HEK293 (cell line): Measurements from ENCODE around the gene CDH7.

Source experiments
- MEIS1 ChIP-seq: sonication (generic); formaldehyde crosslinking; IDR thresholded peaks from 2 replicates; pipeline ENCODE4 v1.8.1; 2022; ENCODE audit warnings: missing genetic modification reagents, mild to moderate bottlenecking, borderline replicate concordance
- REST ChIP-seq: fragments of 450-650 bp; formaldehyde crosslinking; IDR thresholded peaks from 2 replicates; pipeline ENCODE4 v1.5.1; 2016; ENCODE audit warnings: missing biosample characterization, missing genetic modification characterization
- SCRT1 ChIP-seq: fragments of 450-650 bp; formaldehyde crosslinking; IDR thresholded peaks from 2 replicates; pipeline ENCODE4 v1.5.1; 2016; ENCODE audit warnings: missing biosample characterization, missing genetic modification characterization, borderline replicate concordance
- ZBTB11 ChIP-seq: fragments of 450-650 bp; formaldehyde crosslinking; conservative IDR thresholded peaks from 2 replicates; pipeline ENCODE4 v1.5.1; 2016; ENCODE audit warnings: low read depth, missing biosample characterization, missing genetic modification characterization
- ZNF121 ChIP-seq: fragments of 450-650 bp; formaldehyde crosslinking; IDR thresholded peaks from 2 replicates; pipeline ENCODE4 v1.5.1; 2016; ENCODE audit warnings: missing biosample characterization, missing genetic modification characterization
- ZNF169 ChIP-seq: fragments of 450-650 bp; formaldehyde crosslinking; IDR thresholded peaks from 2 replicates; pipeline ENCODE4 v1.5.1; 2016; ENCODE audit warnings: missing biosample characterization, missing genetic modification characterization
- ZNF221 ChIP-seq: fragments of 450-650 bp; formaldehyde crosslinking; IDR thresholded peaks from 2 replicates; pipeline ENCODE4 v1.5.1; 2017; ENCODE audit warnings: missing biosample characterization, missing genetic modification characterization, borderline replicate concordance
- ZNF24 ChIP-seq: fragments of 450-650 bp; formaldehyde crosslinking; IDR thresholded peaks from 2 replicates; pipeline ENCODE4 v1.5.1; 2016; ENCODE audit warnings: missing biosample characterization, missing genetic modification characterization
- ZNF311 ChIP-seq: fragments of 450-650 bp; formaldehyde crosslinking; IDR thresholded peaks from 2 replicates; pipeline ENCODE4 v1.5.1; 2017; ENCODE audit warnings: missing biosample characterization, missing genetic modification characterization, borderline replicate concordance
- ZNF324 ChIP-seq: fragments of 450-650 bp; formaldehyde crosslinking; IDR thresholded peaks from 2 replicates; pipeline ENCODE4 v1.5.1; 2016; ENCODE audit warnings: missing biosample characterization, missing genetic modification characterization
- ZNF394 ChIP-seq: fragments of 450-650 bp; formaldehyde crosslinking; IDR thresholded peaks from 2 replicates; pipeline ENCODE4 v1.5.1; 2016; ENCODE audit warnings: missing biosample characterization, missing genetic modification characterization, mild to moderate bottlenecking, moderate library complexity, borderline replicate concordance
- ZNF510 ChIP-seq: fragments of 450-650 bp; formaldehyde crosslinking; IDR thresholded peaks from 2 replicates; pipeline ENCODE4 v1.5.1; 2018; ENCODE audit warnings: mild to moderate bottlenecking, missing genetic modification characterization, missing biosample characterization; ENCODE audit not compliant: insufficient replicate concordance
- ZNF571 ChIP-seq: fragments of 450-650 bp; formaldehyde crosslinking; IDR thresholded peaks from 2 replicates; pipeline ENCODE4 v1.5.0; 2017; ENCODE audit warnings: missing biosample characterization, missing genetic modification characterization
- ZNF660 ChIP-seq: fragments of 450-650 bp; IDR thresholded peaks from 2 replicates; pipeline ENCODE4 v1.5.1; 2018; ENCODE audit warnings: missing biosample characterization, mild to moderate bottlenecking, missing genetic modification characterization
- ZNF707 ChIP-seq: fragments of 450-650 bp; formaldehyde crosslinking; IDR thresholded peaks from 2 replicates; pipeline ENCODE4 v1.5.1; 2016; ENCODE audit warnings: missing biosample characterization, missing genetic modification characterization
- ZNF791 ChIP-seq: fragments of 450-650 bp; formaldehyde crosslinking; IDR thresholded peaks from 2 replicates; pipeline ENCODE4 v1.5.1; 2016; ENCODE audit warnings: missing biosample characterization, missing genetic modification characterization
- ZSCAN16 ChIP-seq: fragments of 450-650 bp; formaldehyde crosslinking; IDR thresholded peaks from 2 replicates; pipeline ENCODE4 v1.5.1; 2016; ENCODE audit warnings: missing biosample characterization, missing genetic modification characterization
- ZSCAN18 ChIP-seq: fragments of 450-650 bp; formaldehyde crosslinking; IDR thresholded peaks from 2 replicates; pipeline ENCODE4 v1.5.1; 2016; ENCODE audit warnings: missing biosample characterization, missing genetic modification characterization
- ZXDB ChIP-seq: fragments of 450-650 bp; formaldehyde crosslinking; IDR thresholded peaks from 2 replicates; pipeline ENCODE4 v1.5.1; 2016; ENCODE audit warnings: missing biosample characterization, missing genetic modification characterization
- TF ChIP-seq, protein P1 (sequence below): fragments of 450-650 bp; IDR thresholded peaks from 2 replicates; pipeline ENCODE4 v1.5.1; 2018; ENCODE audit warnings: missing biosample characterization, missing genetic modification characterization
- TF ChIP-seq, protein P2 (sequence below): fragments of 450-650 bp; formaldehyde crosslinking; IDR thresholded peaks from 2 replicates; pipeline ENCODE4 v1.5.1; 2016; ENCODE audit warnings: missing biosample characterization, missing genetic modification characterization
- TF ChIP-seq, protein P3 (sequence below): fragments of 450-650 bp; formaldehyde crosslinking; conservative IDR thresholded peaks from 2 replicates; pipeline ENCODE4 v1.5.1; 2016; ENCODE audit warnings: low read depth, missing biosample characterization, missing genetic modification characterization

CDH7 gene

GRCh38 chr18:65768120-65768778 is 17.4 kb downstream of the CDH7 start (continued):
- TF ChIP-seq ZNF169 (tag by site-specific recombination) (no peak), ZXDB (peak; percentile 86), MEIS1 (no peak), ZNF121 (tag by site-specific recombination) (no peak), ZNF571 (tag by site-specific recombination) (no peak), REST (tag by site-specific recombination) (no peak), ZNF791 (tag by site-specific recombination) (no peak), ZBTB11 (no peak), ZNF707 (no peak), ZNF660 (tag by site-specific recombination) (0 out of 2 replicates have a peak, but pooled peaks have one; percentile 41), ZNF324 (tag by site-specific recombination) (no peak), ZNF394 (tag by site-specific recombination) (no peak; the same call in 1 of the 2 replicates), ZNF510 (tag by site-specific recombination) (no peak), ZNF24 (tag by site-specific recombination) (0 out of 2 replicates have a peak, but pooled peaks have one; percentile 25), SCRT1 (no peak), ZSCAN18 (tag by site-specific recombination) (no peak), ZSCAN16 (tag by site-specific recombination) (no peak), ZNF311 (tag by site-specific recombination) (no peak), ZNF221 (tag by site-specific recombination) (no peak)
- TF ChIP-seq, protein P1, sequence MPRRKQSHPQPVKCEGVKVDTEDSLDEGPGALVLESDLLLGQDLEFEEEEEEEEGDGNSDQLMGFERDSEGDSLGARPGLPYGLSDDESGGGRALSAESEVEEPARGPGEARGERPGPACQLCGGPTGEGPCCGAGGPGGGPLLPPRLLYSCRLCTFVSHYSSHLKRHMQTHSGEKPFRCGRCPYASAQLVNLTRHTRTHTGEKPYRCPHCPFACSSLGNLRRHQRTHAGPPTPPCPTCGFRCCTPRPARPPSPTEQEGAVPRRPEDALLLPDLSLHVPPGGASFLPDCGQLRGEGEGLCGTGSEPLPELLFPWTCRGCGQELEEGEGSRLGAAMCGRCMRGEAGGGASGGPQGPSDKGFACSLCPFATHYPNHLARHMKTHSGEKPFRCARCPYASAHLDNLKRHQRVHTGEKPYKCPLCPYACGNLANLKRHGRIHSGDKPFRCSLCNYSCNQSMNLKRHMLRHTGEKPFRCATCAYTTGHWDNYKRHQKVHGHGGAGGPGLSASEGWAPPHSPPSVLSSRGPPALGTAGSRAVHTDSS (tag by site-specific recombination) = no peak
- TF ChIP-seq, protein P2, sequence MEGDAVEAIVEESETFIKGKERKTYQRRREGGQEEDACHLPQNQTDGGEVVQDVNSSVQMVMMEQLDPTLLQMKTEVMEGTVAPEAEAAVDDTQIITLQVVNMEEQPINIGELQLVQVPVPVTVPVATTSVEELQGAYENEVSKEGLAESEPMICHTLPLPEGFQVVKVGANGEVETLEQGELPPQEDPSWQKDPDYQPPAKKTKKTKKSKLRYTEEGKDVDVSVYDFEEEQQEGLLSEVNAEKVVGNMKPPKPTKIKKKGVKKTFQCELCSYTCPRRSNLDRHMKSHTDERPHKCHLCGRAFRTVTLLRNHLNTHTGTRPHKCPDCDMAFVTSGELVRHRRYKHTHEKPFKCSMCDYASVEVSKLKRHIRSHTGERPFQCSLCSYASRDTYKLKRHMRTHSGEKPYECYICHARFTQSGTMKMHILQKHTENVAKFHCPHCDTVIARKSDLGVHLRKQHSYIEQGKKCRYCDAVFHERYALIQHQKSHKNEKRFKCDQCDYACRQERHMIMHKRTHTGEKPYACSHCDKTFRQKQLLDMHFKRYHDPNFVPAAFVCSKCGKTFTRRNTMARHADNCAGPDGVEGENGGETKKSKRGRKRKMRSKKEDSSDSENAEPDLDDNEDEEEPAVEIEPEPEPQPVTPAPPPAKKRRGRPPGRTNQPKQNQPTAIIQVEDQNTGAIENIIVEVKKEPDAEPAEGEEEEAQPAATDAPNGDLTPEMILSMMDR (tag by site-specific recombination) = no peak
- TF ChIP-seq, protein P3, sequence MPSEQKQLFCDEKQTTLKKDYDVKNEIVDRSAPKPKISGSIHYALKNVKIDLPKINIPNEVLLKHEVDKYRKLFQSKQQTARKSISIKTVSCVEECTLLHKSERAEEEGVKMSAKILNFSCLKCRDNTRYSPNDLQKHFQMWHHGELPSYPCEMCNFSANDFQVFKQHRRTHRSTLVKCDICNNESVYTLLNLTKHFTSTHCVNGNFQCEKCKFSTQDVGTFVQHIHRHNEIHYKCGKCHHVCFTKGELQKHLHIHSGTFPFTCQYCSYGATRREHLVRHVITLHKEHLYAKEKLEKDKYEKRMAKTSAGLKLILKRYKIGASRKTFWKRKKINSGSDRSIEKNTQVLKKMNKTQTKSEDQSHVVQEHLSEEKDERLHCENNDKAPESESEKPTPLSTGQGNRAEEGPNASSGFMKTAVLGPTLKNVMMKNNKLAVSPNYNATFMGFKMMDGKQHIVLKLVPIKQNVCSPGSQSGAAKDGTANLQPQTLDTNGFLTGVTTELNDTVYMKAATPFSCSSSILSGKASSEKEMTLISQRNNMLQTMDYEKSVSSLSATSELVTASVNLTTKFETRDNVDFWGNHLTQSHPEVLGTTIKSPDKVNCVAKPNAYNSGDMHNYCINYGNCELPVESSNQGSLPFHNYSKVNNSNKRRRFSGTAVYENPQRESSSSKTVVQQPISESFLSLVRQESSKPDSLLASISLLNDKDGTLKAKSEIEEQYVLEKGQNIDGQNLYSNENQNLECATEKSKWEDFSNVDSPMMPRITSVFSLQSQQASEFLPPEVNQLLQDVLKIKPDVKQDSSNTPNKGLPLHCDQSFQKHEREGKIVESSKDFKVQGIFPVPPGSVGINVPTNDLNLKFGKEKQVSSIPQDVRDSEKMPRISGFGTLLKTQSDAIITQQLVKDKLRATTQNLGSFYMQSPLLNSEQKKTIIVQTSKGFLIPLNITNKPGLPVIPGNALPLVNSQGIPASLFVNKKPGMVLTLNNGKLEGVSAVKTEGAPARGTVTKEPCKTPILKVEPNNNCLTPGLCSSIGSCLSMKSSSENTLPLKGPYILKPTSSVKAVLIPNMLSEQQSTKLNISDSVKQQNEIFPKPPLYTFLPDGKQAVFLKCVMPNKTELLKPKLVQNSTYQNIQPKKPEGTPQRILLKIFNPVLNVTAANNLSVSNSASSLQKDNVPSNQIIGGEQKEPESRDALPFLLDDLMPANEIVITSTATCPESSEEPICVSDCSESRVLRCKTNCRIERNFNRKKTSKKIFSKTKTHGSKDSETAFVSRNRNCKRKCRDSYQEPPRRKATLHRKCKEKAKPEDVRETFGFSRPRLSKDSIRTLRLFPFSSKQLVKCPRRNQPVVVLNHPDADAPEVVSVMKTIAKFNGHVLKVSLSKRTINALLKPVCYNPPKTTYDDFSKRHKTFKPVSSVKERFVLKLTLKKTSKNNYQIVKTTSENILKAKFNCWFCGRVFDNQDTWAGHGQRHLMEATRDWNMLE (tag by site-specific recombination) = 0 out of 2 replicates have a peak, but pooled peaks have one; percentile 18
